Myocyte (in vitro differentiated cells): Measurements from ENCODE around the gene LIN7B. TPM values are rescaled to one million over a fixed set of nuclear protein-coding genes. Genes with fewer than 3 reads are reported as not detected.

Source experiments
- DNase-seq: peaks from one replicate; pipeline ENCODE4 v3.0.0-alpha.2; 2012; ENCODE audit warnings: low read depth
- polyA plus RNA-seq: library from polyadenylated mRNA; unstranded; fragments of >200 nt; gene quantifications from one replicate; pipeline ENCODE4 v1.2.1, GENCODE V29; 2012; ENCODE audit warnings: missing spikeins
- total RNA-seq: library from RNA; depleted of rRNA; stranded (reverse); fragments of >200 nt; gene quantifications from 2 replicates; pipeline ENCODE4 v1.2.3, GENCODE V29; 2014

LIN7B gene, protein sequence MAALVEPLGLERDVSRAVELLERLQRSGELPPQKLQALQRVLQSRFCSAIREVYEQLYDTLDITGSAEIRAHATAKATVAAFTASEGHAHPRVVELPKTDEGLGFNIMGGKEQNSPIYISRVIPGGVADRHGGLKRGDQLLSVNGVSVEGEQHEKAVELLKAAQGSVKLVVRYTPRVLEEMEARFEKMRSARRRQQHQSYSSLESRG
- total RNA-seq: 22.1 and 44.2 TPM in 2 replicates
- 22.2 TPM for polyA plus RNA-seq

DNA sequence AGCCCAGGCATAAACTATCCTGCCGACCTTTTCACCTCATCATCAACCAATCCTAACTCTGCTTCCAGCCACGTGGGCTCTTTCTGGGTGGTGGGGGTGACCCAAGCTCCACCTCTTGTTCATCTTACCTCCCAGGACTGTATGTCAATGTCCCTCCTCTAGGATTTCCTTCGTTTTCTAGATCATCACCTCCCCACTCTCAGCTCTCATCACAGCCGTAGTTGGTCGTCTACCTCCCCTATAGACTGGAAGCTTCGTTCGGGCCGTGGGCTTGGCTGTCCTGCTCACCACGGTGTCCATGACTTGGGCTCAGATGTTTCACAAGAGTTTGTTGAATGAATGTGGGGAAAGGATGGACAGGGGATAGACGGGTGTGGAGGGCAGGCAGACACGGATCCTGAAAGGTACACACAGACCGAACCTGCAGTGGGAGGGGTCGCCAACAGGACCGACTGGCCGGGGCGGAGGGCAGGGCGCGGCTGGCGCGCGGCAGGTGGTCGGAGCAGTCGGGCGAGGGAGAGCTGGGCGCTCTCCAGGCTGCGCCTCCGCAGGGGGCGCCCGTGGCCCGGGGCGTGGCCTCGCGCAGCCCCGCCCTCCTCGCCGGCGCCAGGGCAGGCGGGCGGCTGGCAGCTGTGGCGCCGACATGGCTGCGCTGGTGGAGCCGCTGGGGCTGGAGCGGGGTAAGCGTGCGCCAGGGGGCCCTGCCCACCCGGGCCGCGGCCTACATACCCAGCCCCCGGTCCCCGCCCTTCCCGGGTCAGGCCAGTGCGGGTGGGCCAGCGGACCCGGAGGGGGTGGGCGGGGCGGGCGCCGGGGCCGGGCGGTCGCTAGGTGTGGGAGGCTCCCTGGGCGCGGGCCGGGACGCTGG is at the start of gene LIN7B:
LIN7B (plus strand) TSS at position 609 of the 868 bp plus-strand sequence; CDS start at position 644, 35 bp downstream.
- DNase-seq: peak; percentile 77

DNA sequence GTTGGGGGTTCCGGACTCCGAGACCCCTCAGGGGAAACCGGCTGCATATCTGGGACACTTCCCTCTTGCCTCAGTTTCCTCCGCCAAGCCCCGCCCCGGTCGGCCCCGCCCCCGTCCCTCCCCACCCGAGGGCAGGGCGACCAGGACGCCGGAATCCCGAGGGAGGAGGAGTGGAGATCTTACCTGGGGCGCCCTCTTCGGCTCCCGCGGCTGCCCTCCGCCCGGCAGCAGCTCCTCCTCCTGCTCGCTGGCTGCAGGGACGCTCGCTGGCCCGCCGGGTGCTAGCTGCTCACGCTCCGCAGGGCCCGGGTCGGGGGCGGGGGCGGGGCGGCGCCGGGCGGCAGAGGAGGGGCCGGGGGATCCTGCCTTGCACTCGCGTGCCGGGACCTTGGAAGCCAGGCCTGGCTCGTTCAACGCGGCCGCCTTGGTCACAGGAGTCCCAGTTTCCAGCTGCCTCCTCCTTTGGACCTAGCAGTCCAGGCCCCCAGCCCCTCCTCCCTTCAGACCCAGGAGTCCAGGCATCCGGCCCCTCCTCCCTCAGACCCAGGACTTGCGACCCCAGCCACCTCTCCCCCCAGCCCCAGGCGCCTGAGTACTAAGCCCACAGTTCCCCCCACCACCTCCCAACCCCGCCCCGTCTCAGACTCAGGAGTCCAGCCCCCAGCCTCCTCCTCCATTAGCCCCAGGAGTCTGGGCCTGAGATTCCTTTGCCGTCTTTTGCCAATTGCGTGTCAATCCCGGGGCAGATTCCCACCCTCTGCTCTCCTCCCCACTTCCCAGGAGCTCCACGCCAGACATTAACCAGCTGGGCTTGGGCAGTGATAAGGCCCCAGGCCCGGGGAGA is 49.2 kb upstream of the LIN7B start, which contains the start of gene NTF4:
NTF4 (minus strand) TSS at position 51 of the 844 bp plus-strand sequence. CDS start 2,821 bp downstream, outside the sequence.
- DNase-seq: no peak

DNA sequence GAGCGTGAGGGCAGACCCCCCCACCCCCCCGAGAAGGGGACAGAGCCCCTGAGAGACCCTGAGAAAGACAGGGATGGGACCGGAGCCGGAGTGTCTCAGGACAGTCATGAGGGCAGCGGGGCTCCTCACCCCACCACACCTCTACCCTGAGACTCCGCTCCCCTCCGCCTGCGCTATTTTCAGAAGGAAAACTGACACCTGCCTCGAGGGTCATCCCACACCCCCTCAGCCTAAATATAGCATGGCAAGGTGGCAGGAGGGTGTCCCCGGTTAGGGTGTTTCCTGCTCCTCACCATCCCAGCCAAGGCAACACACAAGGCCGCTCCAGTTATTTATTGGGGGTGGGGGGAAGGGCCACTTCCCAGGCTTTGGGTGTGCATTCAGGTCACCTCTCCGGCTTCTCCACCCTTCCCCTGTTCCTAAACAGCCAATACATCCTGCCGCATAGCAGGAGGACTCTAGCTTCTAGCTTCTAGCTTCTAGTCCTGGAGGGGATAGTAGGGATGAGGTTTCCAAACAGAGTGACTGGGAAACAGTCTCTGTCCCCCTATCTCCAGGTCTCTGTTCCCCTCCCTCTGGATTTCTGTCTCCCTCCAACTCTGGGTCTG is 48.2 kb upstream of the LIN7B start:
- peak; percentile 32 for DNase-seq

GRCh38 chr19:49067554-49067953 is 46.6 kb upstream of the LIN7B start:
- DNase-seq: peak; percentile 3

GRCh38 chr19:49069026-49069425 is 45.1 kb upstream of the LIN7B start:
- DNase-seq: no peak

DNA sequence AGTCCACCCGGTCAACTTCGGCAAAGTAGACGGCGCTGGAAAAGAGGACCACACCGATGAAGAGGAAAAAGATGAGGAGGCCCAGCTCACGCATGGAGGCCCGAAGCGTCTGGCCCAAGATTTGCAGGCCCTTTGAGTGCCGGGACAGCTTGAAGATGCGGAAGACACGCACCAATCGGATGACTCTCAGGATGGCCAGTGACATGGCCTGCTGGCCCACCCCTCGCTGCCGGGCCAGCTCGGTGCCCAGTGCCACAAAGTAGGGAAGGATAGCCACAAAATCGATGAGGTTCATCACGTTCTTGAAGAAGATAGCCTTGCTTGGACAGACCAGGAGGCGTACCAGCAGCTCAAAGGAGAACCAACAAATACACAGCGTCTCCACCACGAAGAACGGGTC is 43.8 kb upstream of the LIN7B start:
- no peak for DNase-seq

- DNase-seq: peak; percentile 3
Measured at GRCh38 chr19:49071860-49072547, 42.2 kb upstream of the LIN7B start.

DNA sequence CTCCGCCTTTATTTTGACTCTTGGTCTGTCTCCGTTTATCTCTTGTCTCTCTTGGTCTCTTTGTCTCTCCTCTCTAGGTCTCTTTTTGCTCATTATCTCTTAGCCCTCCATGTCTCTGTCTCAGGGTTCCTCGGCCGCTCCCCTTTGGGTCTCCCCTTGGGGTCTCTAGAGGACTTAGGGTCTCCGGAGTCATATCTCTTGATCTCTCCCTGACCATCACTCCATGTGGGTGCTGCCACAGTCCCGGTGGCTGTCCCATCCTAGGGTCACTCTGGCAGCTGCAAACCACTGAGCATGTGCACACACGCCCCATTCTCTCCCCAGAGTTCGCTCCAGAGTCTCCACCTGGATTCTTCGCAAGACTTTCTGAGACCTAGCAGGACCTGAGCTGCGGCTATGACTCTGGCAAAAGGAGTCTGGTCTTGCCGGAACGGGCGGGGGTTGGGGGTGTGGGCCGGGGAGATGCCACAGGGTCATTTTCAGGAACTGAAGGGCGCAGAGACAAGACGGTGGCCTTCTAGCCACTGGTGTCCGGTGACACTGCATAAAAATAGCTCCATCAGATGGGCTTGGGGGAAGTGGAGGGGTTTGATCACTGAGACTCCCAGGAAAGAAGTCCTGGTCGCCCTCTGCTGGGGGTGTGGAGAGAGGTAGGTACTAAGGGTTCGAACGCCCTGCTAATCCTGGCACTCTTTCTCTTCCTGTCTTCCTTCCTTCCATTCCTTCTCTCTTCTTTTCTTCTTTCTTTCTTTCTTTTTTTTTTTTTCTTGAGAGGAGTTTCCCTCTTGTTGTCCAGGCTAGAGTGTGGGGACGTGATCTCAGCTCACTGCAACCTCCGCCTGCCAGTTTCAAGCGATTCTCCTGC is 40.4 kb upstream of the LIN7B start:
- peak; percentile 83 for DNase-seq

GRCh38 chr19:49074869-49075268 is 39.3 kb upstream of the LIN7B start:
- DNase-seq: peak; percentile 71

GRCh38 chr19:49080392-49080791 is 33.8 kb upstream of the LIN7B start:
- no peak for DNase-seq

- DNase-seq: no peak
Measured at GRCh38 chr19:49081273-49081672, 32.9 kb upstream of the LIN7B start.

- no peak for DNase-seq
Measured at GRCh38 chr19:49084206-49085019, 29.8 kb upstream of the LIN7B start.

GRCh38 chr19:49085020-49085867 is 28.9 kb upstream of the LIN7B start, which contains the start of gene SNRNP70:
Gene SNRNP70, plus strand, starts transcription at chr19:49085451. Its CDS starts 964 bp downstream, at chr19:49086415.
- DNase-seq: peak; percentile 99

DNA sequence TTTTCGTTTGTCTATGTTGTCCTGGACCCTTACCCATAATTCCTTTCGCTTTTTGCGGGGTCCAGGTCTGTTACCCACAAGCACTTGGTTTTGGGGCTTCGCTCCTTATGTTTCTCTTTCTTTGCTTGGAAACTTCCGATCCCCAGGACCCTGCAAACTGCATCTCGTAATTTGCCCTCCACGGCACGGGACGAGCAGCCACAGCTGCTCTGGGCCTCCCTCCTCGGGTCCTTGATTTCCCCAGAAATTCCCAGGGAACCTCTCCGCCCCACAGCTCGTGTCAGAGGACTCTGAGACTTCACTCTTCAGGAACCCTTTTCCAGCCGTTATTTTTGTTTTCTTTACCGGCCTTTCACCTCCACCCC is 28.3 kb upstream of the LIN7B start:
- no peak for DNase-seq

DNA sequence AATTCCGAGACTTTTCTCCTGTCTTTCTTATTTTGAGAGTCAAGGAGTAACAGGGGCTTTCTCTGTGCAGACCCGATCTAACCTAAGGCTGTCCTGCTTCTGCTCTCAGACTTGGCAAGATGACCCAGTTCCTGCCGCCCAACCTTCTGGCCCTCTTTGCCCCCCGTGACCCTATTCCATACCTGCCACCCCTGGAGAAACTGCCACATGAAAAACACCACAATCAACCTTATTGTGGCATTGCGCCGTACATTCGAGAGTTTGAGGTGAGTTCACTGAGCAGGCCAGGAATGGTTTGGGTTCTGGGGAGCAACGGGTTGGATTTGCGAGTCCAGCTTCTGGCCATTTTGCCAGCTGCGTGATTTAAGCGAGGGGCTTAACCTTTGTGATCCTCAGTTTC is 27.9 kb upstream of the LIN7B start:
- no peak for DNase-seq

GRCh38 chr19:49091391-49092038 is 22.7 kb upstream of the LIN7B start:
- no peak for DNase-seq

DNA sequence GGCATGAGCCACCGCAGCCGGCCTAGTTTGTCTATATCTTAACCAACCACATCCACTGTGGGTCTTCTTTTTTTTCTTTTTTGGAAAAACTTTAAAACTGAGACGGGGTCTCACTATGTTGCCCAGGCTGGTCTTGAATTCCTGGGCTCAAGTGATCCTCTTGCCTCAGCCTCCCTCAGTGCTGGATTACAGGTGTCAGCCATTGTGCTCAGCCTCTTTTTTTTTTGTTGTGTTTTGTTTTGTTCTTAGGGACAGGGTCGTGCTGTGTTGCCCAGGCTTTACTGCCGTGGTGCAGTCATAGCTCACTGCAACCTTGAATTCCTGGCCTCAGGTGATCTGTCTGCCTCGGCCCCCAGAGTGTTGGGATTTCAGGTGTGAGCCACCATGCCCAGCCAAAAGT is 21.5 kb upstream of the LIN7B start:
- no peak for DNase-seq
